Measurements from ENCODE around the gene ULK2.
A peak's percentile ranks its signal among the peaks of the same experiment; 100 is the strongest.

ULK2 gene

DNA sequence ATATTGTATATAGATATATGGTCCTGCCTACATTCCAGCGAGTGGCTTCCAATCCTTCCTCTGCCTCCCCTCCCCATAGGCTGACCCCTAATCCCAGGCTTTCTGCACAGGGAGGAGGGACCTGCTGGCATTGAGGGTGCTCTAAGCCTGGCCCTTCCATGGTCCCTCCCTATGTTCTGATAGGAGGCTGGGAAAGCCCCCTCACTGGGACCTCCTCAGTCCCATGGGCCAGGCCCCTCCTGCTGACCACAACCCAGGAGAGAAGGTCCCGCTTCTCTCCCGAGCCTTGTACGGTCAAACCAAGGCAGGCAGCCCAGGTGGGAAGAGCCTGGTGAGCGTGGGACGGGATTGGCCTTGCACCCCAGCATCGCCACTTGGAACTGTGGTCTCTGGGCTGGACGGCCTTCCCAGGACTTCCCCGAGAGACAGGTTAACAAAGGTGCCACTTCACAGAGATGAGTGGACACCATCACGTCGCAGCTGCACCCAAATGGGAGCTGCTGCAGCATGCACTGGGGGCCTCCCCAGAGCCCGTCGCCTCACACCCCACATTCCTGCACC, 120.5 kb downstream of the ULK2 start:
- no peak for DNase-seq (ENCODE audit: low read depth)

GRCh38 chr17:19746517-19746916, 121.2 kb downstream of the ULK2 start:
- DNase-seq (ENCODE audit: low read depth), result no peak

GRCh38 chr17:19744922-19745757, 122.6 kb downstream of the ULK2 start:
- peak; percentile 80 for DNase-seq (ENCODE audit: low read depth)

DNA sequence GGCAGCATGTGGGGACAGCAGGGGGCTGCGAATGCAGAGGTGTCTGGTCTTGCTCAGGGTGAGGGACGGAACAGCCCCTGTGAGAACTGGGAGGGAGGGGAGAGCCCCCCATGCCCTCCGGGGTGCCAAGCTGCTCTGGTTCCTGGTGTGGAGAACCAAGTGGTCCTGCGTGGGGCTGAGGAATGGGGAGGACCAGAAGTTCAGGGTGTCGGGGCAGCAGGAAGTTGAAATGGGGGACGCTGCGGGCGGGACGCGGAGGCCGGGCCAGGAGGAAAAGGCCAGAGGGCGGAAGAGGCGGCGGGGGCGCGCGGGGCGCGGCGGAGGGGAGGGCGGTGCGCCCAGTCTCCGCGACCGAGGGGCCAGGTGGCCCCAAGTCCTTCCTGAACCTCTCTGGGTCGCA, 123.2 kb downstream of the ULK2 start:
- DNase-seq (ENCODE audit: low read depth), result no peak

DNA sequence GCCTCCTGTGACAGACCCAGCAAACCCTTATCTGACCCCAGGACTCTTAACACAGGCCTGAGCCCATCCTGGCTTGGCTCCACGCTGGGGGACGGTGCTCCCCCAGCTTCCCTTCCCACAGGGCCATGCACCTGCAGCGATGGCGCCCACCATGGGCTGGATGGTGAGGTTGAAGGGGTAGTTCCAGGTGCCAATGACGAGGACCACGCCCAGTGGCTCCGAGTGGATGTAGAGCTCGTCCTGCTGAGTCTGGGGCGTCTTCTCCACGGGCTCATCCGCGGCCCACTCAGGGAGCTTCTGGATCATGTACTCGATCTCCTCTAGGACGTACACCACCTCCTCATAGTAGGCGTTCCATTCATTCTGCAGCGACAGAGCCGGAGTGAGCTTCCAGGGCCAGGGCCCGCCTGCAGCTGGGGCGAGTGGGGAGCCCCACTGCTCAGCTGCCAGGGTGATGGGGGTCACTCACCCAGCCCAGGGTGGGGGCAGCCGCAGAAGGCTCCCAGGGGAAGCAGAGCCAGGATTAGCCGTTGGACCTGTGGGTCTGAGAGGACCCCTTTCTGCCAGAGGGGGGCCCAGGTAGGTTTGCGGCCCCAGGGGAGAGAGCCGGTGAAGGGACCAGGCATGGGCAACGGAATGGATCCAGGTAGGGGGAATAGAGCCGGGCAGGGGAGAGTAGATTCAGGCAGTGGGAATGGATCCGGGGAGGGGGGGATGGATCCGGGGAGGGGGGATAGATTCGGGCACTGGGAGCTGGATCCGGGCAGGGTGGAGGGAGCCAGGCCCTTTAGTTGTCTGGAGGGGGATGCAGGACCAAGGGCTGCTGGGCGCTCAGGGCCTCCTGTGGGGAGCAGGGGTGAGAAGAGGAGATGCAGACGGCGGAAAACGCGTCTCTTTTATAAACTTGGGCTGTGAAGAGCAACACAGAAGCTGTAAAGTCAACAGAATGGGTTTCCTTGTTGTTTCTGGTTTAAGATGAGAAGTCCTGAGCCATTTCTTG, 124.3 kb downstream of the ULK2 start:
- DNase-seq (ENCODE audit: low read depth), result no peak

GRCh38 chr17:19742495-19742894, 125.2 kb downstream of the ULK2 start:
- DNase-seq (ENCODE audit: low read depth), result no peak

DNA sequence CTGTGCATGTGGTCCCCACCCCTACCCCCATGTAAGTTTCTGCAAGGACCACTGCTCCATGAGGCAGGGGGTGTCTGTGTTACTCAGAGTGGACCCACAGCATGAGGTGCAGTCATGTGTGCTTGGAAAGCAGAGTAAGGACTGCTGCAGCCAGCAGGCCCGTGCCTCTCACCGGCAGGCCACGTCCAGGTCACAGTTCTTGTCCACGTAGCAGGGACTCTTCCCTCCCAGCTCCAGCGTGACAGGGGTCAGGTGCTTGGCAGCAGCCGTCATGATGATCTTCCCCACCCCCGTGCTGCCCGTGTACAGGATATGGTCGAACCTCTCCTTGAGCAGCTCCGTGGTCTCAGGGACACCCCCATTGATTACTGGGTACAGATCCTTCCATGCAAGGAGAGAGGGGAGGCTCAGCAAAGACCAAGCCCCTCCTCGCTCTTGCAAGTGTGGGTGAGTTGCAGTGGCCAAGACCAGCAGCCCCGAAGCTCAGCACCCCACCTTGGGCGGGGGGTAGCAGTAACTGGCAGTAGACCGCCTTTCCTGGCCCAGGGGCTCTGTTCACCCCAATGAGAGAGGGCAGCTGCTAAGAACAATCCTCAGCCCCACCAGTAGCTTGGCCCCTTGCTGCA, 125.8 kb downstream of the ULK2 start:
- DNase-seq (ENCODE audit: low read depth), result no peak

GRCh38 chr17:19740933-19741332, 126.8 kb downstream of the ULK2 start:
- no peak for DNase-seq (ENCODE audit: low read depth)

GRCh38 chr17:19739241-19740201, 128.2 kb downstream of the ULK2 start:
- no peak for DNase-seq (ENCODE audit: low read depth)

DNA sequence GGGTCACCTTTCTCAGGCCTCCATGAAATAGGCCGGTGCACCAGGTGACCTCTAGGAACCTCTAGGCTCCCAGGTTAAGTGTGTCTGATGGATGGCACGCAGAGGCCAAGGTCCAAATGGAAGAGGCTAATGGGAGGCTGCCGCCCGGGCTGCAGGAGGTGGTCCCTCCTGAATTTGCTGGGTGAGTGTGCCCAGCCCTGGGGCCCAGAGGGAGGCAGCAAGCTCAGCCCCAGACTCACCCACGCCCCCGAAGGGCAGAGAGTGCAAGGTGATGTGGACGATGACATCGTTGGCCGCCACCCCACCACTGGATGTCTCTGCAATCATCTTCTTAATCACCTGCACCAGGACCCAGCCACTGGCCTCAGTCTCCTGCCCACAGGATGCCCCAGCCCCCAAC, 129.0 kb downstream of the ULK2 start:
- DNase-seq (ENCODE audit: low read depth), result no peak

GRCh38 chr17:19738073-19738449, 129.7 kb downstream of the ULK2 start:
- DNase-seq (ENCODE audit: low read depth), result no peak

GRCh38 chr17:19737305-19738072, 130.2 kb downstream of the ULK2 start:
- DNase-seq (ENCODE audit: low read depth), result no peak

DNA sequence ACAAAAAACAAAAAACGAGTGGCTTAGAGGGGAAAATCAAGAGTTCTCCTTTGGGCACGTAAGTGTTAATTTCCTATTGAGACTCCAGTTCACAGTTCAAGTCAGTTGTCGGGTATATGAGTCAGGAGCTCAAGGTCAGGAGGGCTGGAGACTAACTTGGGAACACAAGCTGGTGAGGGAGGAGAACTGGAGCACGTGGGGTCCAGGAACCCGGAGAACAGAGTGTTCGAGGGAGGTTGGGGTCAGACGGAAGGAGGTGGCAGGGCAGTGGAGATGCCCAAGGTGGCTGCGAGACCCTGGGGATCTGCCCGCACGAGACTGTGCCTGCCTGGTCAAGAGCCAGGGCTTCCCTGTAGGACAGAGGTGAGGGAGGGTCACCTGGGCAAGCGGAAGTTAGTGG, 131.7 kb downstream of the ULK2 start:
- no peak for DNase-seq (ENCODE audit: low read depth)

DNA sequence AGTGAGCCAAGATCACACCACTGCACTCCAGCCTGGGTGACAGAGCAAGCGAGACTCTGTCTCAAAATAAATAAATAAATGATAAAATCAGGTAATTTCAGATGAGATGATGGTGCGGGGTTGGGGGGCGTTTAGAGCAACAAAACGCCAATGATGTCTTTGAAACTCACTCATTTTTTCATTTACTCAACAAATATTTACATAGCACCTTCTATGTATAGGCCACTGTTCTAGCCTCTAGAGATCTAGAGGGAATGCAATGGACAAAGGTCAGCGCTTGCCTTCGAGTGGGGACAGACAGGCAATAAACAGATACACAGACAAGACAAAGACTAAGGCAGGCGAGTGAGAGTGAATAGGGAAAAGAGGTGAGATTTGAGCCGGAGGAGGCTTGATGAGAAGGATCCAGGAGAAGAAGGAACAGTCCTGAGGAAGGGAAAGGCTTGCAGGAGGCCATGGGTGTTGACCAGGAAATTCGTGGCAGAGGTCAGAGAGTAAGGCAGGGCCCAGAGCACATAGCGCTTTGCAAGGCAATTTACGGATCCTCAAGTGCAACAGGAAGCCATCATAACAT, 133.7 kb downstream of the ULK2 start:
- DNase-seq (ENCODE audit: low read depth), result no peak

GRCh38 chr17:19731626-19732025, 136.1 kb downstream of the ULK2 start:
- no peak for DNase-seq (ENCODE audit: low read depth)

DNA sequence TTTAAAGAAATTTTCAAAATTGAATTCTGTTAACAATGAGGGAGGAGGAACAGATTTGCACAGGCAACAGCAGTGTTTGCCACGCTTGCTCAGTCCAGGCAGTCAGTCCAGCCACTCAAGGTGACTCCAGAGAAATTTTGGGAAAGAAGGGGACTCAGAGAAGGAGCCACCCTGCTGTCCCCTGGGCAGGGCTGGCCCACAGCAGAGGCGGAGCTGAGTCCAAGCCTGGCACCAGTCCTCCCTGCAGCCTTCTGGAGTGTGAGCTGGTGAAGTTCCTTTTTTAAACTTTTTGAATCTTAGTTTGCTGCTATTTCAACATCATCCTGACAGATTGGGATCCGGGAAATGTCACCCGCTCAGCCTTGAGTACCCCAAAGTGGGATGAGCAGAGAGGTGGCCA, 136.9 kb downstream of the ULK2 start:
- no peak for DNase-seq (ENCODE audit: low read depth)

GRCh38 chr17:19729900-19730299, 137.8 kb downstream of the ULK2 start:
- no peak for DNase-seq (ENCODE audit: low read depth)

DNA sequence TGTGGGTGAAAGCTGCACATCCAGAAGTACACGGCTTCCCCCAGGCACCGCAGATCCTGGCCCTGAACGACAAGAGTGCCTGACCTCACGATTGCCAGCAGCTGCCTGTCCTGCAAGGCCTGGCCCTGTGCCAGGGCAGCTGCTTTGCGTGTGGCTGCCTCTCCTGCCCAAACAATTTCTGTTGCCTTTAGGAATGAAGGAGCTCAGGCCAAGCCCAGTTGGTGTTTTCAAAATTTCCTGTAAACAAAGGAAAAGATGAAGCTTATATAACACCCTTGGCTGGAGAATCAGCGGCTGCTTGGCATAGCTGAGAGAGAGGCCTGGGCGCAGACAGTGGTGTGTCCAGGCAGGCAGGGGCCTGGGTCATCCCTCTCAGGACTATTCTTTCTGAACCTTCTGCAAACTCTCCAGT, 139.6 kb downstream of the ULK2 start:
- DNase-seq (ENCODE audit: low read depth), result no peak

- no peak for DNase-seq (ENCODE audit: low read depth)
Measured at GRCh38 chr17:19727501-19728078, 140.1 kb downstream of the ULK2 start.
